ENCODE measurements around the gene IKBIP. TPM values are rescaled to one million over a fixed set of nuclear protein-coding genes. Genes with fewer than 3 reads are reported as not detected.

IKBIP gene
- total RNA-seq, 1 experiment from 2014 or later: 16.5 TPM

DNA sequence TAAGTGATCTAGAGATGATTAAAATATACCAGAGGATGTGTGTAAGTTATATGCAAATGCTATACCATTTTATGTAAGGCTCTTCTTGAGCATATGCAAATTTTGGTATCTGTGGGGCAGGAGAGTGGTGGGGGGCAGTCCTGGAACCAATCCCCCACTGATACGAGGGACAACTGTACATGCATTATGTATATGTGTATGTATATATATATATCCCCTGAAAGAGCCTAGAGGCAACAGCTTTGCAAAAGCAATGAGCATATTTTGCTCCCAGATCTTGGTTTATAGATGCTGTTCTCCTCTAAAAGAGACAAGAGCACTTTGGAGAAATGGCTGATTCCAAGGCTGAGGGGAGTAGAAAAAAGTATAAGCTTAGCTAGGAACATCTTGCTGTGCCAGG lies 63.5 kb downstream of the IKBIP start:
- no CpG with 5 or more reads among the region's 1 CpG for WGBS (ENCODE audit: extremely low coverage, insufficient read length, low lambda C conversion rate)
- H3K9me3 Mint-ChIP-seq: no peaks in the 10 kb centered on the region
- Histone ChIP-seq H4K91ac (ENCODE audit: insufficient read length, low read depth, low read length) (no peak overlapping the region), H2AK5ac (ENCODE audit: insufficient read length, low read length) (no peak overlapping the region), H3K79me2 (ENCODE audit: insufficient read depth, low read length) (no peaks in the 10 kb centered on the region), H3K14ac (ENCODE audit: insufficient read depth, low read length) (no peak overlapping the region), H4K8ac (replicated peaks; ENCODE audit: insufficient read length, low read depth, low read length) (no peak overlapping the region), H4K5ac (ENCODE audit: insufficient read length, low read depth, low read length) (no peak overlapping the region), H2BK12ac (ENCODE audit: insufficient read length, low read depth, low read length) (no peak overlapping the region), H3K9ac (ENCODE audit: extremely low read depth, insufficient read length, low read length) (no peak overlapping the region), H4K20me1 (ENCODE audit: control insufficient read depth, insufficient read depth, insufficient read length) (no peaks in the 10 kb centered on the region), H3K4ac (ENCODE audit: low read depth, low read length) (no peak overlapping the region), H3K9me3 (ENCODE audit: control insufficient read depth, low read depth, low read length) (no peaks in the 10 kb centered on the region), H3K79me1 (ENCODE audit: insufficient read depth, low read depth, low read length, poor library complexity, severe bottlenecking) (no peaks in the 10 kb centered on the region), H2AFZ (ENCODE audit: low read length) (no peak overlapping the region), H3T11ph (ENCODE audit: low read length) (no peak overlapping the region), H2BK15ac (ENCODE audit: low read depth, low read length) (no peak overlapping the region), H3K56ac (ENCODE audit: insufficient read length, low read depth, low read length) (no peak overlapping the region), H3K4me1 (ENCODE audit: insufficient read depth, low read length) (no peaks in the 10 kb centered on the region), H3K4me2 (ENCODE audit: insufficient read depth, insufficient read length, low read length) (no peak overlapping the region), H3K23me2 (ENCODE audit: insufficient read length, low read depth, low read length, poor library complexity, severe bottlenecking) (no peaks in the 10 kb centered on the region), H2BK20ac (ENCODE audit: low read depth, low read length, poor library complexity, severe bottlenecking) (no peak overlapping the region), H2BK120ac (ENCODE audit: low read depth, low read length, poor library complexity, severe bottlenecking) (no peak overlapping the region), H3K23ac (ENCODE audit: insufficient read length, low read depth, low read length) (no peak overlapping the region), H2BK5ac (ENCODE audit: insufficient read length, low read length) (no peak overlapping the region), H3K27me3 (ENCODE audit: insufficient read depth, low read length) (no peaks in the 10 kb centered on the region; the same call in 1 of the 2 replicates), H3K18ac (ENCODE audit: insufficient read length, low read depth, low read length) (no peak overlapping the region), H3K27ac (ENCODE audit: insufficient read length, low read depth, low read length) (no peak overlapping the region)
- no peaks in the 10 kb centered on the region for H3K4me1 Mint-ChIP-seq
- no peak for DNase-seq
- no peaks in the 10 kb centered on the region; the same call in 1 of the 2 replicates for H3K27me3 Mint-ChIP-seq (ENCODE audit: low read depth)
- H3K27ac Mint-ChIP-seq: no peak overlapping the region
- TF ChIP-seq, protein P1, sequence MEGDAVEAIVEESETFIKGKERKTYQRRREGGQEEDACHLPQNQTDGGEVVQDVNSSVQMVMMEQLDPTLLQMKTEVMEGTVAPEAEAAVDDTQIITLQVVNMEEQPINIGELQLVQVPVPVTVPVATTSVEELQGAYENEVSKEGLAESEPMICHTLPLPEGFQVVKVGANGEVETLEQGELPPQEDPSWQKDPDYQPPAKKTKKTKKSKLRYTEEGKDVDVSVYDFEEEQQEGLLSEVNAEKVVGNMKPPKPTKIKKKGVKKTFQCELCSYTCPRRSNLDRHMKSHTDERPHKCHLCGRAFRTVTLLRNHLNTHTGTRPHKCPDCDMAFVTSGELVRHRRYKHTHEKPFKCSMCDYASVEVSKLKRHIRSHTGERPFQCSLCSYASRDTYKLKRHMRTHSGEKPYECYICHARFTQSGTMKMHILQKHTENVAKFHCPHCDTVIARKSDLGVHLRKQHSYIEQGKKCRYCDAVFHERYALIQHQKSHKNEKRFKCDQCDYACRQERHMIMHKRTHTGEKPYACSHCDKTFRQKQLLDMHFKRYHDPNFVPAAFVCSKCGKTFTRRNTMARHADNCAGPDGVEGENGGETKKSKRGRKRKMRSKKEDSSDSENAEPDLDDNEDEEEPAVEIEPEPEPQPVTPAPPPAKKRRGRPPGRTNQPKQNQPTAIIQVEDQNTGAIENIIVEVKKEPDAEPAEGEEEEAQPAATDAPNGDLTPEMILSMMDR (conservative IDR thresholded peaks at IDR 0.05): no peak
- H3K36me3 Mint-ChIP-seq (ENCODE audit: insufficient read depth in 1 of 3, low read depth in 3 of 3): no peaks in the 10 kb centered on the region
- H3K4me3 Mint-ChIP-seq: no peak overlapping the region

All from H9 (cell line).